ENCODE data around the gene SLC17A7. TPM values are rescaled to one million over a fixed set of nuclear protein-coding genes. Genes with fewer than 3 reads are reported as not detected.

SLC17A7 gene
- total and polyA plus RNA-seq, 2 donors (not counting 3 experiments of a cell fraction or from before 2014, with no cell fraction given), result 0.07 to 0.13 TPM

DNA sequence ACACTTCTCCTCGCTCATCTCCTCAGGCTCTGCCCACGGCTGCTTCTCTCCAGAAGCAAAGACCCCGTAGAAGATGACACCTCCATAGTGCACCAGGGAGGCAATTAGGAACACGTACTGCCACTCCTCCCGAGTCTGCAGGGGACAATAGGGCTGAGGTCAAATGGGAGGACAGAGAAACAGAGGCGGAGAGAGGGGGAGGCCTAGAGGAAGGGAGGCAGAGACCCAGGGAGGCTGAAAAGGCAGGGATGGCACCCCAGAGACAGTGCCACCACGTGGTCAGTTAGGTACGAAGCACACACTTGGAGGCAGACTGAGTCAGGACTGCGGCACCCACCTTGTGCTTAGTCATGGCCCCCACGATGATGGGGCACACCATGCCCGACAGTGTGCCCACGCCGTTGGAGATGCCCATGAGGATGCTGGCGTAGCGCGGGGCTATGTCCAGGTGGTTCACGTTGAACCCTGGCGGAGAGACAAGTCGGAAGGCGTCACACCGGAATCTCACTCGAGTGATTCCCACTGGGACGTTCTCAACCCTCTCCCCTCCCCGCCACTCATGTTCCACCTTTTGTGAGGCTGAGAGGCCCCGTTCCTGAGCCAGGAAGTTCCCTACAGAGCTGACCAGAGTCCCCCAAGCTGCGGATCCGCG is 10.5 kb downstream of the SLC17A7 start:
- CTCF ChIA-PET, result no interaction called here
- Histone ChIP-seq H3K4me2 (ENCODE audit: insufficient read depth, low read length) (no peak overlapping the region), H3K9me3 (replicated peaks; ENCODE audit: control insufficient read depth, insufficient read depth, low read length) (no peaks in the 10 kb centered on the region), H3K27ac (ENCODE audit: insufficient read depth, low read depth, low read length) (no peak overlapping the region), H3K4me1 (ENCODE audit: control insufficient read depth, extremely low read depth, insufficient read depth, low read length) (no peaks in the 10 kb centered on the region), H3K4me3 (replicated peaks in 1 of 3; ENCODE audit: insufficient read depth in 1 of 3, low read depth in 1 of 3, low read length in 3 of 3) (no peak overlapping the region), H3K9me1 (replicated peaks; ENCODE audit: control insufficient read depth, extremely low read depth, insufficient read depth, low read length) (no peaks in the 10 kb centered on the region), H4K20me1 (replicated peaks; ENCODE audit: control insufficient read depth, extremely low read depth, insufficient read depth, low read length) (no peaks in the 10 kb centered on the region), H3K79me2 (ENCODE audit: control insufficient read depth, insufficient read depth, low read length) (no peaks in the 10 kb centered on the region), H3K27me3 (ENCODE audit: control insufficient read depth in 2 of 2, insufficient read depth in 2 of 2, low read length in 2 of 2) (peaks cover 71 to 77% of the 10 kb centered on the region in 2 experiments), H2AFZ (ENCODE audit: low read depth, low read length) (no peak overlapping the region), H3K9ac (replicated peaks; ENCODE audit: extremely low read depth, insufficient read depth, low read length) (no peak overlapping the region), H3K36me3 (ENCODE audit: control insufficient read depth in 2 of 2, extremely low read depth in 1 of 2, insufficient read depth in 2 of 2, low read length in 2 of 2) (no peaks in the 10 kb centered on the region)
- intact Hi-C loops (cut with micrococcal nuclease) (no loop called here), dilution Hi-C loops (cut with MboI; ENCODE audit: extremely low pct_ligation_motif_present, low sequenced_read_pairs) (no loop called here)
- TF ChIP-seq MYC (IDR thresholded peaks at IDR 0.05; ENCODE audit: low read depth, low read length), result no peak
- TF ChIP-seq POLR2AphosphoS5 (IDR thresholded peaks at IDR 0.05; ENCODE audit: insufficient read depth, low read depth, low read length), result no peak
- TF ChIP-seq, protein P1, sequence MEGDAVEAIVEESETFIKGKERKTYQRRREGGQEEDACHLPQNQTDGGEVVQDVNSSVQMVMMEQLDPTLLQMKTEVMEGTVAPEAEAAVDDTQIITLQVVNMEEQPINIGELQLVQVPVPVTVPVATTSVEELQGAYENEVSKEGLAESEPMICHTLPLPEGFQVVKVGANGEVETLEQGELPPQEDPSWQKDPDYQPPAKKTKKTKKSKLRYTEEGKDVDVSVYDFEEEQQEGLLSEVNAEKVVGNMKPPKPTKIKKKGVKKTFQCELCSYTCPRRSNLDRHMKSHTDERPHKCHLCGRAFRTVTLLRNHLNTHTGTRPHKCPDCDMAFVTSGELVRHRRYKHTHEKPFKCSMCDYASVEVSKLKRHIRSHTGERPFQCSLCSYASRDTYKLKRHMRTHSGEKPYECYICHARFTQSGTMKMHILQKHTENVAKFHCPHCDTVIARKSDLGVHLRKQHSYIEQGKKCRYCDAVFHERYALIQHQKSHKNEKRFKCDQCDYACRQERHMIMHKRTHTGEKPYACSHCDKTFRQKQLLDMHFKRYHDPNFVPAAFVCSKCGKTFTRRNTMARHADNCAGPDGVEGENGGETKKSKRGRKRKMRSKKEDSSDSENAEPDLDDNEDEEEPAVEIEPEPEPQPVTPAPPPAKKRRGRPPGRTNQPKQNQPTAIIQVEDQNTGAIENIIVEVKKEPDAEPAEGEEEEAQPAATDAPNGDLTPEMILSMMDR (IDR thresholded peaks at IDR 0.05; ENCODE audit: extremely low read depth in 1 of 2, insufficient read depth in 1 of 2, low read depth in 1 of 2, low read length in 2 of 2), result peak; percentile 17 to 27
- TF ChIP-seq, protein P2, sequence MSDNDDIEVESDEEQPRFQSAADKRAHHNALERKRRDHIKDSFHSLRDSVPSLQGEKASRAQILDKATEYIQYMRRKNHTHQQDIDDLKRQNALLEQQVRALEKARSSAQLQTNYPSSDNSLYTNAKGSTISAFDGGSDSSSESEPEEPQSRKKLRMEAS (IDR thresholded peaks at IDR 0.05; ENCODE audit: insufficient read depth, insufficient read length), result peak; percentile 68
- TF ChIP-seq GATA2 (IDR thresholded peaks at IDR 0.05; ENCODE audit: insufficient read depth, insufficient read length, low read depth, low read length), result no peak
- FAIRE-seq (no peak), DNase-seq (ENCODE audit: low read depth, low spot score) (no peak)
- POLR2A ChIA-PET, result no interaction called here
- no TSS peak for BruUV-seq (replicated peaks)
